ENCODE measurements around the gene TOP1.

DNA sequence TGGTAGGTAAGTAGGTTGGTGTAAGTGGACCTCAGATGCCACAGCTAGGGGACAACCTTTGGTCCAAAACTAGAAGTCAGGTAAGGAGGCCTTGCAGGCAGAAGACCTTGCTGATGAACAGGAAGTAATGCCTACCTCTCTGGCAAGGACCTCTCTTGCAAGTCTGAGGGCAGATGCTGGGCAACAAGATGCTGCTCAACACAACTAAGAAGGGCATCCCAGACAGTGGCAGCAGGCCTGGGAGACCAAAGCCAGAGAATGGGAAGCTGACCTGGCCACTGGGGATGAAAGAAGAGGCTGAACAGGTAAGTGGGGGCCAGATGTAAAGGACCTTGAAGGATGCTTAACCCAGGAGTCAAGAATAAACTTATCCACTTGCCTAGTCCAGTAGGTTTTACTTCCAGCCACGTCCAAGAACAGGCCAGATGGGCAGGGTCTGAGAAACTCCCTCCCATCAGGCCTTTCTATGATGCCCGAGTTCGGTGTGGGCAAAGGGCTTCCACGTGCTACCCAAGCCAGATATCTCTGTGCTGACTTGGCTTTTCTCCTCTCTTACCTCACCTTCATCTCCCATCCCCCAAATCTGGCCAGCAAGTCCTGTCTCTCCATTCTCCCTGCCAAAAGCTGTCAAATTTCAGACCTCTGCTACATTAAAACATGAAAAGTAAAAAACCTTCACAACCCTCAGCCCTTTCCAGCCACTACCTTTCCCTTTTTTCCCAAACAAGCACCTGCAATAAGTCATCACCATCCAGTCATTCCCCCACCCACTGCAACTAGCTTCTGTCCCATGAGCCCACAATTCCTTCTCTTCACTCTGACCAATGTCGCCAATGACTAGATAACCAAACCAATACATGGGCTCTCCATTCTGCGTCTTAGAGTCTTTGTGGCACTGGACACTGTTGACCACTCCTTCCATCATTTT lies 97.2 kb downstream of the TOP1 start:
- no peak for TF ChIP-seq CTCF (conservative IDR thresholded peaks at IDR 0.05 in 1 of 2, IDR thresholded peaks at IDR 0.05 in 1 of 2; ENCODE audit: extremely low read depth in 1 of 2, insufficient read depth in 1 of 2, low read depth in 1 of 2, low read length in 2 of 2)
- no peak for TF ChIP-seq EZH2 (IDR thresholded peaks at IDR 0.05; ENCODE audit: borderline replicate concordance, low read length)
